NCI-H146 treated with DMSO at 0.1 percent for 48 hours (cell line): ENCODE results near the gene CDC20.
"Not testable (repeated sequence)": the region's sequence is repeated elsewhere in the genome, so short reads cannot be mapped to it uniquely, and the experiment has no call there.

ENCODE experiments used
- DNase-seq: peaks from one replicate; lab custom pipeline; 2025; ENCODE audit not compliant: unreplicated experiment; lab: John Stamatoyannopoulos, UW

CDC20 gene

GRCh38 chr1:43379476-43379875 lies 20.7 kb downstream of the CDC20 start:
- no peak for DNase-seq

GRCh38 chr1:43381612-43382011 lies 22.8 kb downstream of the CDC20 start:
- DNase-seq: no peak

- DNase-seq: no peak
Measured at GRCh38 chr1:43382027-43382779, 23.4 kb downstream of the CDC20 start.

- DNase-seq: no peak
Measured at GRCh38 chr1:43383449-43383848, 24.7 kb downstream of the CDC20 start.

- DNase-seq: no peak
Measured at GRCh38 chr1:43386676-43387075, 27.9 kb downstream of the CDC20 start.

GRCh38 chr1:43387976-43388599 lies 29.3 kb downstream of the CDC20 start:
- no peak for DNase-seq

GRCh38 chr1:43388613-43389012 lies 29.8 kb downstream of the CDC20 start:
- DNase-seq: no peak

GRCh38 chr1:43389326-43390313 lies 30.8 kb downstream of the CDC20 start, which contains the start of the genes MED8 and SZT2:
MED8 (minus strand) TSS chr1:43389800; CDS start chr1:43389764, 36 bp downstream.
SZT2 (plus strand) TSS chr1:43389899; CDS start chr1:43389969, 70 bp downstream.
- peak; percentile 71 for DNase-seq

GRCh38 chr1:43392702-43393101 lies 33.9 kb downstream of the CDC20 start:
- DNase-seq: no peak

GRCh38 chr1:43395523-43395922 lies 36.7 kb downstream of the CDC20 start:
- no peak for DNase-seq

GRCh38 chr1:43396059-43396458 lies 37.3 kb downstream of the CDC20 start:
- no peak for DNase-seq

GRCh38 chr1:43398227-43398626 lies 39.4 kb downstream of the CDC20 start:
- DNase-seq: no peak

- not testable (repeated sequence) for DNase-seq
Measured at GRCh38 chr1:43400441-43400840, 41.7 kb downstream of the CDC20 start.

GRCh38 chr1:43402089-43402865 lies 43.5 kb downstream of the CDC20 start:
- DNase-seq: no peak

- DNase-seq: no peak
Measured at GRCh38 chr1:43404353-43404752, 45.6 kb downstream of the CDC20 start.

- DNase-seq: no peak
Measured at GRCh38 chr1:43405219-43405875, 46.6 kb downstream of the CDC20 start.

GRCh38 chr1:43405876-43406234 lies 47.1 kb downstream of the CDC20 start:
- no peak for DNase-seq

GRCh38 chr1:43410571-43410970 lies 51.8 kb downstream of the CDC20 start:
- DNase-seq: no peak
